ENCODE results near the gene NCAM1.

Gene NCAM1

DNA sequence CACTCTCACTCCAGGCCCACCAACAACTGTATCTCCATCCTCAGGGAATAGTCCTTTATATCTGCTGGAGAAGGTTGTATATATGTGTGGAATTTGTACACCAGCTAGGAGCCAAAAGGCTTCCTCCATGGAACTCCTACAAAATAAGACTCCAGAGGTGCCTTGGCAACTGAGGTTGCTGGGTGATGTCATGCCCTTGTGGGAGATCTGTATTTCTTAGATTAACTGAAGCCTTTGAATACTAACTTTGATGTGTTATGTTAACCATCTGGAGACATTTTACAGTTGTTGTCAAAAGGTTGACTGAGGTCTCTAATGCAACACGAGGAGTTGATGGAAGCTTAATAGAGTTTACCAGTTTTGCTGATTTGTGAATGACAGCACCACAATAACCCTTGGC, 213.7 kb downstream of the NCAM1 start:
- no peak for FAIRE-seq

DNA sequence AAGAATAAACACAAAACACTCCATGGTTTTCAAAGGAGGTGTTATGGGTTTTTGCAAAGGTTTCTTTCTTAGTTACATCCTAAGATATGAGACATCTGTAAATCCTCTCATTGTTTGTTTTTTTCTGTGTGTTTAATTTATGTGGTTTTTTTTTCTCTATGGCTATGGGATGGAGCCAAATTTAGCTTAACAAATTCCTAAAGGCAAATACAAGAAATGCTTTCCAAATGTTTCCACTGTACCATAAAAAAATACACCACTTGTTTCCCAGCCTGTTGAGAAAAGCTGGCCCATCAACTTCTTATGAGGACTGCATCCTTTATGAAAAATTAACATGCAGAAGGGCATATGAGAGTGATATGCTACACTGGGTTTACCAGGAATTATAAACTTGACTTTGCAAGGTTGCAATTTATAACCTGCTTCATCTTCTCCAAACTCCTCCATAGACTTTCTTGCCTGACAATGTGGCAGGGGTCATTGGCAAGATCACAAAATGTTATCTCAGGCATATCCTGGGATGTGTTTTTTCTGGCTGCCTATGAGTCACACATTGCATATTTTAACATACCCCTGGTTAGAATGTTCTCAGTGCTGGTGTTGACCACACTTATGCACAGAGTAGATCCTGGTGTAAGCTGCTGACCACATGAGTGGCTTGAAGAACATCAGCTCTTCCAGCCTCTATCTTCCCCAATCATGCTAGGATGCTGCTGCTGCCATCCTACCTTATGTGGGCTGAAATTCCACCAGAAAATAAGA, 215.6 kb downstream of the NCAM1 start:
- no peak for FAIRE-seq

DNA sequence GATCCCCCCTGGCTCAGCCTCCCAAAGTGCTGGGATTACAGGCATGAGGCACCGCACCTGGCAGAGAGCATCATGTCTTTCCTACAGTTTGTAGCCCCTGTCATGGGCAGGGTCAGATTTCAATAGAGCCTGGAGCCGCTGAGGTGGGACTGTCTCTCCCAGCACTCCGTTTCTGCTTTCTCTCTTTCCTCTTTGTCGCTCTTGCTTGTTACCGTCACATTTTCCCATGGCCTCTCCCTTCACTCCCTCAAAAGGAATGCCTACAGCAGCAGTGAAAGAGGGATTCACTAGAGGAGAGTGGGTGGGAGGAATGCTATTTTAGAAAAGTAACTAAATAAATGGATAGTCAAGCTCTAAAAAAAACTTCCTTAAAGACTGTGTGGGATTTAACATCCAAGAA, 216.5 kb downstream of the NCAM1 start:
- FAIRE-seq, result no peak

DNA sequence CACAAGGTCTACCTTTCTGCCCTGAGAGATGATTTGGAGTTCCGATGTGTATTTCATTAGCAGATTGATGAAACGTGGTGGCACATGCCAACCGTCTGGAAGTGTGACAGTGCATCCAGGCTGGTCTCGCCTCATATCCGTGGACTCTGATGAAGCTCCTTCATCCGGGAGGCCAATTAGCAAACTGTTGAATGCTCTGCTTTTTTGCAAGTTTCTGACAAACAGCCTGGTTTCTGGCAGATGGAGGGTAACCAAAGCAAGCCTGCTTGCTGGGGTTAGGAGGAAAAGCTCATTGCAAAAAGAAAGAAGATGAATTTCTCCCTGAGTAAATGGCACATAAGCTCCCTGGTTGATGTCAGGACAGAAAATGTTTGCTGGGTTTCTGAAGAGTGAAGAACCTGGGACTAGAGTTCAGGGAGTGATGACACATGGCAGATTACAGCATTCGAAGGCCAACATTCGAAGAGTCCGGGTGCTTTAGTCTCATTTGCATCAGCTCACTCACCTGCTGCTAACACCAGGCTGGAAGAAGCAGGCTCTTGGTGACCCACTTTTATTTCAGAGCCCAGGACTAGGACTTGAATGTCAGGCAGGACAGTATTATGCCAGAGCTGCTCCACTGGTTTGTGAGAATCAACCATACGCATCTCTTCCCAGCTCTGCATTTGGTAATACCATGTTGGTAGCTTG, 217.3 kb downstream of the NCAM1 start:
- FAIRE-seq, result no peak

DNA sequence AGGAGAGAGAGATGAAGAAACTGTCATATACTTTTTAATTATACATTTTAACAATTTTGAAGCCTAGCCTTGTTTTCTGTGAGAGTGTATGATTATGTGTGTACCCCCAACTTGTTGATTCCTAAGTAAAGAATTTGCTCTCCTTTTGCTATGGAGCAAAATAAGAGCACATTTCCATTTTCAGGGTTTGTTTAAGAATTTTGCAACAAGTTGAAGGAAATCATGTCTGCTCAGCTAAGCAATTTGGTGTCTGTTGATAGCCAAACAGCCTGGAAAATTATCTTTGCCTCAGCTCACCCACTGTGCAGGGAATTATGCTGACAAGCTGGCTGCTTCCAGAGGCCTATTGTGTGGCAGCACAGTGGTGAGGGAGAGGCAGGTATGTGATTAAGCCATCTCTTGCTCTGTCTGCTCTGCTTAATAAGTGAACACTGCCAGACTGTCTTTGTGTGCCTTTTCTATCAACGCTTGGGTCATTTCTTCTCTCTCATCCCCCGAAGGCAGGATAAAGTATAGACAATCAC, 218.0 kb downstream of the NCAM1 start:
- no peak for FAIRE-seq

DNA sequence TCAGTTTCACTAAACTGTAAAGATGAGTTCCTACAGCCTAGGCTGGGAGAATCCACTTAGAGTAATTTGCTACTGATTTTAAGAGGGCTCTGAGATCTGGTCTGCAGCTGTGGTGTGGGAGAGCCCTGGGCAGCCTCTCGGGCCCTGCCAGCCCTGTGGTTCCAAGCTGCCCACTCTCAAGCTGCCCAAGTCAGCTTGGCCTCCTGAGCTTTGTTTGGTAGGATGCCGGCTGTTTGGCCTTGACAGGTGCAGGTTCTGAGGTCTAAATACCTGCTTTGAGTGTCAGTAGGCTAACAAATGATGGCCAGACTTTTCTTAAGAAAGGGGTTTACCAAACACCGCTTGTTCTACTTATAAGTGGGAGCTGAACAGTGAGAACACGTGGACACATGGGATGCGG, 219.9 kb downstream of the NCAM1 start:
- no peak for FAIRE-seq

DNA sequence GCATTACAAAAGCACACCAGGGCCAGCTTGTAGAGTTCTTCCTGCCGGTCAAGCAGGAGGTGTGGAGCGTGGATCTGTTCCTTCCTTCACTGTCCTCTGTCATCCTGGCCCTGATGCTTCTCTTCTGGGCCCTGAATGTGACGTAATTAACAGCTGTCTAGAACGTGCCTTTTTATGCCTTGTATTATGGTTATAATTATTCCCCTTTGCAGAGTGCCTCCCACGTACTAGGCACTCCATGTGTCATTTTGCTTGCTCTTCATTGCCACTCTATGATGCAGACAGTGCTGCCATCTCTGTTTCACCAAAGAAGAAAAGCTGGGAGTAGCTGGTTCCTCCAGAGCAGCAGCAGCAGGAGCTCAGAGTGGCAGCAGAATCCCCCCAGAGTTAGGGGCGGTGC, 221.1 kb downstream of the NCAM1 start:
- no peak for FAIRE-seq

DNA sequence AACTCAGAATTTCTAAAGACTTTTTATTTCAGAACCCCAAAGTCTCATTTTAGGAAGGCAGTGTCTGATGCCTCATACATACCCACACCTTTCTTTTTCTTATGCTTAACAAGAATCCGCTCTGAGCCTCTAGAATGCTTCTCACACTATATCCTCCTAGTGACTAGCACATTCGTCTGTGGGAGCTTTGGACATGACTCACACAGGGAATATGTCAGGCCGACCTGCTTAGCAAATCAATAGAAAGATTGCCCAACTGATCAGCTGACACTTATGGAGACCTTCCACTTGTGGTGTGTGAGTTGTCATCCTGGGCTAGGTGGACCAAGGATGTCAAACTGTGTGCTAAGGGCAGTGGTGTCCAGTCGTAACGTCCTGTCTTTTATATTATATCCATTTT, 223.3 kb downstream of the NCAM1 start:
- no peak for FAIRE-seq

DNA sequence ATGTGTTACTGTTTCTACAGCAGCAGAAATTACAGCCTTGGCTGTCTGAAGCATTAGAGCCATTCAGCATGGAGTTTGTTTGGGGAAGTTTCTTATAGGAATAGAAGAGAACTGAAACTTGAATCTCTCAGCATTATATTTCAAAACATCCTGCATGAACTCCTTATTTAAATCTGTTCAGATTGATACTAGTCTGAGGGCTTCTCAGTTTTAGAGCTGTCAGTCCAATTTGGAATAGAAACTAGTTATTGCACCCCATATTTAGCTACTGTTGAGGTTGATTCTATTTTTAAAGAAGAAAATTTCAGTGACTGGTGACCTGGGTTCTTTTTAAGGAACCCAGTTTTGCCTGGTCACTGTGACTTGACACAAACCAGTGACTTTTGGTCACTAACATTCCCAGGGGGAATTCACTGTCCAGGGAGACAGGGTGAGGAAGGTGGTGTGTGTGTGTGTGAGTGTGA, 227.2 kb downstream of the NCAM1 start:
- FAIRE-seq, result no peak

DNA sequence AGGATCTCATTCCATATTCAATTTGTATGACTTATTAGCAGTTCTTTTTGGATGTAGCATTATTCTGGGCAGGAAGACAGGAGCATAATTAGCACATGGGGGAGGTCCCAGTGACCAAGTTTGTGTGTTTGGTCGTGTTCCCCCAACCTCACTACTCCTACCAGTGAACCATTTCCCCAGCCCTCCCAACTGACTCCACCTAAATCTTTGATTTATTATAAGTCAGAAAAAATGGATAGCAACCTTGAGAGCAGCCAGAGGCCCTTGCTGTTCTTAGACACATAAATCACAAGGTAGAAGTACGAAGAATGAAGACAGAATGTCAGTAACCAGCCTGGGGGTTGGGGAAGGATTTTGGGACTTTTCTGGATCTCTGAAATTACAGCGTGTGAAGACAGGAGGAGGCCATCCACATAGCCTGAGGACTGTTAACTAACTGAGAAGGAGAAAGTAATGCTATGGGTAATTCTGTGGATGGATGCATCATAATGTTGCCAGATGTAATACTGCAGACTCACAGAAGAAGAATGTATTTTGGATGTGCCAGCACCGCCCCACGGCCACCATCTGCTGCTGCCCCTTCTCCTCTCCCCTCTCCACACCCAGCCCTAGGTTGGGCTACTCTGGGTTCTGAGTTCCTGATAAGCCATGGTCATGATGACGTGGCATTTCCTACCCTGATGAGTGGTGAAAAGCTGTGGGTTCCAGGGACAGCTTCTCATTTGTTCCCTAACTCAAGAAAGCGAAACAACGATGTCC, 228.9 kb downstream of the NCAM1 start:
- FAIRE-seq, result no peak

DNA sequence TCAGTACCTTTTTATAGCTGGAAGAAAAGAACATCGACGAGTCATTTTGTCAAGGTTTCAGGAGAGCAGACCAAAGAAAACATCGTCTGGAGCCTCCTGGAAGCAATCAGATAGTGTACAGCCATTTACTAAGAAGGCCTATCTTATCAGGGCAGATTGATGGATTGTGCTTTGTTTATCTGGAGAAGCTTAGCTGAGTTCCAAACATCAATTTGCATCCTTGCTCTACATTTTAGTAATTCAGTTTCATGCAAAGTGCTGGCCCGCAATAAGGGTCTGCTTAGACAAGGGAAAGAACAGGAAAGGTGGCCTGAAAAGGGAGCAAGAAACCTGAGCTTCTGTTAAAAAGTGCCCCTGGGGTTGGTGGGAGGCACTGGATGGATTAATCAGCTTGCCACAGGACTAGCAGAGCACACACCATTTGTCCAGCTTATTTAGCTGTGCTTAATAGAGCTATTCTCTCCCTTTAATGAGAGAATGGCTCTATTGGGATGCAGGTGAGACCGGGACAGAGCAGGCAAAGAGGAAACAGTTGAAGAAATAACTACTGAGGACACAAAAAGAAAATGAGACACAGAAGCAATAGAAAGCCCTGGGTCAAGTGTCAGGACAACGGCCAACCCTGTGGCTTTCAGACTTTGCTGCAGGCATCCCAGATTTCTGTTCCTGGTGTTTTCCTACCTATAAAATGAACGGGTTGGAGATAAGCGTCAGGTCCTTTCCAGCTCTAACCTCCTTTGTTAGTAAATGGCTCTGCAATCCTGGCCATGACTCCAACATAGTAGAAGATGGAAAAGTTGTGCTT, 231.1 kb downstream of the NCAM1 start:
- no peak for FAIRE-seq

DNA sequence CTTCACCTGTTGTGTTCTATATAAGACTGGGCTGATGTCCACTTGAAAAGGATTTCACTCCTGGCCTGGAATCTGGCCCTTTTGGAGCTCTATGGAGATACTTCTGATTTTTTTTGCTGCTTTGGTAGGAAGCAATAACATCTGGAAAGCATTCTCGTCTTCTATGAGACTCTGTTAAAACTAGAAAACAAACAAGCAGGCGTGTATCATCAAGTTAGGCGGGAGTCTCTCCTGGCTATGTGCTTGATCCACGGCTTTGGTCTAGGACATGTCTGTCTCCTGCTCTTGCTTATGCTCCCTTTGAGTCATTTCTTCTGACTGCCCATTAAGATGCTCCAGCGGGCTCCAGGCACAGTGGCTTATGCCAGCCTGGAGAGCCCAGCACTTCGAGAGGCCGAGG, 231.8 kb downstream of the NCAM1 start:
- no peak for FAIRE-seq

DNA sequence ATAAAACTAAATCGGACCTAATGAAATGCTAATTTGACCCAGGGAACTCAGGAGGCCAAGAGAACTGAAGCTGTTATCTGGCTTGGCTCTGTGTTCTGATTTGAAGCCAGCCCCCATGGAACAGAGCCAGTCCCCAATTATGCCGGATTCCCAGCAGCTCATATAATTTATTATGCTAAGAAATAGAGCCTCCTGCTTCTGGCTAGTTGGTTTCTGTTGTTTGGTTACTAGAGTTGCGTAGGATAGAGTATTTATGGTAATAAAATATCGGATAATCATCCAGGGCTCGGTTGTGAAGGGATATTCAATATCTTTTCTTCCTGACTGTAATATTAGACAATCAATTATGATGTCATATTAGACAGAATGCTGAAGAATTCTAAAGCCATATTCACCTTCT, 232.7 kb downstream of the NCAM1 start:
- no peak for FAIRE-seq

DNA sequence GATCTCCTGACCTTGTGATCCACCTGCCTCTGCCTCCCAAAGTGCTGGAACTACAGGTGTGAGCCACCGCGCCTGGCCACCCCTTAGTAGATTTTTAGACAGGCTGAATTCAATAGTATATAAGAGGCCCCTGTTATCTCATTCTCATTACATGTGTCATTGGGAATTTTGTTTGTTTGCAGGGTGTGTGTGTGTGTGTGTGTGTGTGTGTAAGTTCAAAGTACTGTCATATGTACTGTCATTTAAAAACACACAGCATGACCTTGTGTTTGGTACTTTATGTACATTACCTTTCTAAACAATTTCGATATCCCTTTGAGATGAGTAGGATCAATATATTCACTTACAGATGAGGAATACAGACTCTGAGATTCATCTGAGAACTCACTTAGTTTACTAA, 234.5 kb downstream of the NCAM1 start:
- FAIRE-seq, result no peak

DNA sequence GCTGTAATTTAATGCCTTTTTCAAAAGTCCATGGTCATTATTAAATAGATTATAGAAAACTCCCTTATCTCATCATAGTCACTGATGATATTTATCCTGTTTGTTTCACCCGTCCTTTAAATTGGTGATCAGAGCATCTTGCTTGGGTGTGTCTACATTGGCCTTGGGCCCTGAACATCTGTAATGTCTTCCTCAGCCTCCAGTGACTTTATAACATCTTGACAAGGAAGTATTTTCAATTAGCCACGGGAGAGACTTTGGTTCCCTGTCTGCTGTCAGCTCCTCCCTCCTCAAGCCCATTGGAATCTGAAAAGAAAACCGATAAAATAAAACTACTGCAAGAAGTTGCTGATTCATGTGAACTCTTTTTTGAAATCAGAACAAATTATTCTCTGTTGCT, 236.2 kb downstream of the NCAM1 start:
- FAIRE-seq, result no peak

DNA sequence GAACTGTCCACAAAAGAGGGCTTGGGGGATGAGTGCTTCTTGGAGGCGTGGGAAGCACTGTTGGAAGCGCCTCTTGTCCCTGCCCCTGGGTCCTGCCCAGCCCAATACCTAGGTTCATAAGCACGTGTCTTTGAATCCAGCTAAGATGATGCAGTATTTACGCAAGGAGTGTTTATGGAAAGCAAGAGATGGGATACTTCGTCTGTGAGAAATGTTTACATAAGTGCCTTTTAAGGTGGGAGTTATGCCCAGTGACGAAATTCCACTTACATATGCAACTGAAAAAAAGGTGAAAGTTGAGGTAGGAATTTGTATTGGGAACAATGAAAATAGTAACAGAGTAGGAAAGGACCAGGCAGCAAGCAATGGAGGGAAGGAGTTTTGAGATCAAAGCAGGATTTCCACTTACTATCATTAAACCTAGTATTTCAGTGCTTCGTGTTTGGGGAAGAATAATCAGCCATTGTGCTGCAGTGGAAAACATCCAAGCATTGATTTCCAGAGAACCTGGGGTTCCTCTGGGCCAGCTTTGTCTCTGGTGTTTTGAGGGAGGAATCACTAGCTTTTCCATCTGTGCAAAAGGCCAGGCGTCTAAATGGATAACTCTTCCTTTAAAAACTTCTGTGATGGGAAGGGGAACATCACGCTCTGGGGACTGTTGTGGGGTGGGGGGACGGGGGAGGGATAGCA, 237.9 kb downstream of the NCAM1 start:
- FAIRE-seq, result no peak

DNA sequence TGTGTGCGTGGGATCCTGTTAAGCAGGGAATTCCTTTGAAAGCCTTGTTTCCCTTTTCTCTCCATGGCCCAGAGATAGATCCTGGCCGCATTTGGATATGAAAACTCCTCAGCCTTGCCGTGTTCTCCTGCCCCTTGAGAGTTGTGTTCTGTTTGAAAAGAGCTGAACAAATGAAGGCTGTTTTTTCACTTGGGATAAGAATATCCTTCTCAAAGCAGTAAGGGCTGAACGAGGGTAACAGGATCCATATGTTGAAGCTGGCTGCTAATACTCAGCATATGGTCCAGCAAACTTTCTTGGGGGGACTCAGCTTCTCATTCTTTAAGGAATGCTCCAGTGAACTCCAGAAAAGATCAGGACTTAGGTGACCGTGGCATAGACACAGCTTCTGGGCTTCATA, 238.6 kb downstream of the NCAM1 start:
- FAIRE-seq, result no peak

DNA sequence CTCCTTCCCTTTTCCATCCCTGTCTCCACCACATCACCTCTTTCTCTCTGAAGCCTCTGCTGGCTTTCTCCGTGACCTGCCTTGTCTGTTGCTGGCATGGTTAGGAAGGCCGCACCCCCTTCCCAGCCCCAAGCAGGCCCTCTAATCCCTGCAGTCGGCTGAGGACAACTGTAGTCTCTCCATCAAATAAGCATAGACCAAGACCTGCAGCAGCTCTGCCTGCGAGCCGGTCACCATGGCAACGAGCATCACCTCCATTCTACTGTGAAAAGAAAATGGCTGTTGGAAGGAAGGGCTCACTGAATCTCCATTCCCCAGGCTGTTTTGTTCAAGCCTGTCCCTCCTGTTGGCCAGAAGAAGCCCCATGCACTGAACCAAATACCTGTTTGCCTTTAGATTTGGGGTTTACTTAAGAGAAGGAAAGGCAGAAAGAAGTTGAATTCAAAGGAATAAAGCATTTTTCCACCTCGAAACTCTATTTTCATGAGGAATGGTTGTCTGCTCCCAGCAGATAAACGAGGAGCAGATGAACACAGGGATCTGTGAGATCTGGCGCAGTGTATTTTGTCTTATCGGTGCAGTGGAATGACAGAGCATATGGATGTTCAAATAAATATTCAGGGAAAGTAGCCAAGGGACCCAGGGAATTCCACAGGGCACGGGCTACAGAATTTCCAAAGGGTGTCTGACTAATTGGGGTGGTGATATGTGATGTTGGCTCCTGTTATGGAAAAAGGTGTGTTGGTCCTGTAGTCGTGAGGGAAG, 240.0 kb downstream of the NCAM1 start:
- no peak for FAIRE-seq

DNA sequence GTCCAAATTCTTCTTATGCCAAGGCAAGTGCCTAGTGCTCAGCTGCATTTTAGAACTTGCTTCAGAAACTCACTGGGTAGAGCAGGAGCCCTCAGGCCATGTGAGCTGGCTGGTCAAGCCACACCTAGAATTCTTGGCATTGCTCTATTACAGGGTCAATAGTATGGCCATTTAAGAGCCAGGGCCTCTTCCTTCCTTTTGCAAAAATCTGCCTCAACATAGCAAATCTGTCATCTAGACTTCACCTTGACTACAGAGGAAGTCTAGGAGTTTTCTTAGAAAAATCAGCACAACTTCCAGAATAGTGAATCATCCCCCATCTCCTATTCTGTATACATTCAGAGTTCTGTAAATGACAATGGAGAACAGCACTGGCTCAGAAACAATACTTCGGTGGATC, 241.2 kb downstream of the NCAM1 start:
- no peak for FAIRE-seq

DNA sequence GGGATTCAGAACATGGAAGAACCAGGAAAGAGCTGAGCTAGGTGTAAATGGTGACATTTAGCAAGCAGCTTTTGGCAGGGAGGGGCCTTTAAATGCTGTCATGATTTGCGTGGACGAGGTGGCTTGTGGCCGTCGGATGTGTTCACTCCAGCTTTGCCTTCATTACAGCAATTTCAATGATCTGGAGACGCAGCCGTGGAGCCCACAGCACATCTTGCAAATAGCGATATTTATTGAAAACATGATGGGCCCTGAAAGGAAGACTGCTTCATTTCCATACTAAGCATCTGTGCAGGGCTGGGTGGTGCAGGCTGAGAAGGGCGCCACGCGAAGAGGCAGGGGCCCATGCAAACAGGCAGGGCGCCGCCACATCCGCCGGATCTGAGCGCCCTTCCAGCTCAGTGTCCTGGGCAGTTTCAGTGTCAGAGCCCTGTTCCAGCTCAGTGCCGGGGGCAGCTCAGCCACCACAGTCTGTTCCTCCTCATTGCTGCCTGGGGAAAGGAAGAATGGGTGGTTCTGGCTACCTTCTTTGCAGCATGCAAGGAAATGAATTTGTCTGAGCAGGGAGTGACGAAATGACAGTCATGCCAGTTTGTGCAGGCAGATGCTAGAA, 242.0 kb downstream of the NCAM1 start:
- no peak for FAIRE-seq

DNA sequence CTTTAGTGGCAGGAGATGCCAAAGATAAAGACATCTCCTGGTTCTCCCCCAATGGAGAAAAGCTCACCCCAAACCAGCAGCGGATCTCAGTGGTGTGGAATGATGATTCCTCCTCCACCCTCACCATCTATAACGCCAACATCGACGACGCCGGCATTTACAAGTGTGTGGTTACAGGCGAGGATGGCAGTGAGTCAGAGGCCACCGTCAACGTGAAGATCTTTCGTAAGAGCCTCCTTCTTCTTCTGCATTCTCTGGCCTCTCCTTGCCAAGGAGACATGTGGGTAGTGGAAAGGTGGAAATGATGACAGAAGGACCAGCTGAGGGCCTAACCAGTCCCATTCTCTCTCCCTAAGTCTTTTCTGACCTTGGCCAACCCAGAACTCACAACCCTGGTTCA, 243.1 kb downstream of the NCAM1 start:
- FAIRE-seq, result no peak

All from A204.1 (cell line).